Upper lobe of left lung (tissue), 4 donors: ENCODE results near the gene TSKU.

Experiments used
- CTCF ChIP-seq, 6 experiments: fragments of 450-650 bp in 4 of 6; fragments of 200-600 bp in 2 of 6; sonication (generic) in 2 of 6; IDR thresholded peaks; one replicate each; pipeline ENCODE4 v1.5.1; 2016 to 2019; ENCODE audit warnings: antibody characterized with exemption in 6 of 6
- POLR2A ChIP-seq, 4 donors: fragments of 450-650 bp; IDR thresholded peaks; one replicate each; pipeline ENCODE4 v1.5.1; 2016 to 2017; ENCODE audit warnings: antibody characterized with exemption in 4 of 4, mild to moderate bottlenecking in 2 of 4

- TF ChIP-seq CTCF (IDR thresholded peaks at IDR 0.05) (no peak), POLR2A (IDR thresholded peaks at IDR 0.05) (peak in 1 of 4 donors; percentile 52)
These were observed 14.9 kb upstream of the TSKU start for GRCh38 chr11:76768088-76768908.
